Panc1 (cell line): Measurements from ENCODE around the gene DCAKD. TPM values are rescaled to one million over a fixed set of nuclear protein-coding genes. Genes with fewer than 3 reads are reported as not detected.

ENCODE experiments used
- ATAC-seq: fragments of 200-7000 bp; cut with Tn5 transposase; 2 replicates; pipeline ENCODE4 v1.9.1; 2020; ENCODE audit warnings: mild to moderate bottlenecking, moderate library complexity
- BruUV-seq: library from RNA; stranded (reverse); fragments of 400-500 nt; replicated peaks from 2 replicates; lab custom pipeline; 2021; lab: Mats Ljungman, UMichigan
- CTCF ChIA-PET: fragments of 300-600 bp; sonication (Branson Sonifier 250); formaldehyde crosslinking; loops from one replicate; lab custom pipeline; 2022; ENCODE audit warnings: antibody characterized with exemption; lab: Charles Lee
- POLR2A ChIA-PET: fragments of 300-600 bp; sonication (Branson Sonifier 250); formaldehyde crosslinking; loops from one replicate; lab custom pipeline; 2022; ENCODE audit warnings: antibody characterized with exemption; lab: Charles Lee
- DNase-seq: peaks from one replicate; pipeline ENCODE4 v3.0.0-alpha.2; 2010; ENCODE audit warnings: low read depth, low spot score
- H3K27ac ChIP-seq: 2 replicates; pipeline ENCODE4 v1.5.1; 2011; ENCODE audit warnings: mild to moderate bottlenecking, low read length, inconsistent platforms
- H3K27me3 ChIP-seq: fragments of 200-500 bp; sonication (Bioruptor generic); 2 replicates; pipeline ENCODE4 v1.6.0; 2014; ENCODE audit warnings: low read length, inconsistent platforms; ENCODE audit not compliant: control insufficient read depth, insufficient read depth
- H3K36me3 ChIP-seq: fragments of 200-500 bp; sonication (Bioruptor generic); 2 replicates; pipeline ENCODE4 v1.5.1; 2014; ENCODE audit warnings: inconsistent platforms, mild to moderate bottlenecking, low read length, moderate library complexity; ENCODE audit not compliant: control insufficient read depth, insufficient read depth
- H3K4me1 ChIP-seq: 2 replicates; pipeline ENCODE4 v1.5.1; 2011; ENCODE audit warnings: inconsistent platforms, mild to moderate bottlenecking, low read length, moderate library complexity; ENCODE audit not compliant: control insufficient read depth, insufficient read depth
- H3K4me3 ChIP-seq, 2 experiments: 2 replicates each; pipeline ENCODE4 v1.5.1; 2011 to 2012; ENCODE audit warnings: low read depth in 2 of 2, low read length in 2 of 2, mild to moderate bottlenecking in 2 of 2, inconsistent platforms in 1 of 2, moderate library complexity in 1 of 2
- H3K9me3 ChIP-seq: fragments of 200-500 bp; sonication (Bioruptor generic); 2 replicates; pipeline ENCODE4 v1.5.1; 2014; ENCODE audit warnings: low read depth, mild to moderate bottlenecking, inconsistent platforms, low read length, moderate library complexity; ENCODE audit not compliant: control insufficient read depth, insufficient read depth
- POLR2AphosphoS5 ChIP-seq: IDR thresholded peaks from 2 replicates; pipeline ENCODE4 v1.6.1; 2012; ENCODE audit warnings: mild to moderate bottlenecking, low read depth, low read length, moderate library complexity
- REST ChIP-seq, 2 experiments: IDR thresholded peaks; 2 replicates each; pipeline ENCODE4 v1.6.1; 2011 to 2012; ENCODE audit warnings: low read depth in 2 of 2, control low read depth in 1 of 2, low read length in 1 of 2, mild to moderate bottlenecking in 1 of 2, moderate library complexity in 1 of 2; ENCODE audit not compliant: insufficient read depth in 1 of 2
- SIN3A ChIP-seq: IDR thresholded peaks from 2 replicates; pipeline ENCODE4 v1.6.1; 2012; ENCODE audit warnings: low read depth, mild to moderate bottlenecking, low read length, moderate library complexity, borderline replicate concordance; ENCODE audit not compliant: insufficient read depth
- TCF7L2 ChIP-seq: IDR thresholded peaks from 2 replicates; pipeline ENCODE4 v1.6.1; 2011; ENCODE audit warnings: mild to moderate bottlenecking, low read depth, low read length, inconsistent platforms
- in situ Hi-C: cut with HindIII; loops from 2 replicates; pipeline ENCODE4 v1.10.0; 2016; ENCODE audit warnings: low sequenced_read_pairs, low pct_unique_long_range_greater_than_20kb
- intact Hi-C: fragments of 100-400 bp; cut with micrococcal nuclease; formaldehyde crosslinking; loops from one replicate; pipeline ENCODE4 v1.10.0; 2022; ENCODE audit not compliant: unreplicated experiment
- total RNA-seq: library from RNA; stranded (reverse); gene quantifications from one replicate; pipeline ENCODE4 v1.2.1, GENCODE V29; 2021; ENCODE audit not compliant: unreplicated experiment
- TF ChIP-seq, protein P1 (sequence below): fragments of 450-650 bp; IDR thresholded peaks from 2 replicates; pipeline ENCODE4 v1.5.1; 2017; ENCODE audit warnings: mild to moderate bottlenecking

Gene DCAKD
- total RNA-seq, 1 experiment from 2014 or later, result 24.3 TPM

DNA sequence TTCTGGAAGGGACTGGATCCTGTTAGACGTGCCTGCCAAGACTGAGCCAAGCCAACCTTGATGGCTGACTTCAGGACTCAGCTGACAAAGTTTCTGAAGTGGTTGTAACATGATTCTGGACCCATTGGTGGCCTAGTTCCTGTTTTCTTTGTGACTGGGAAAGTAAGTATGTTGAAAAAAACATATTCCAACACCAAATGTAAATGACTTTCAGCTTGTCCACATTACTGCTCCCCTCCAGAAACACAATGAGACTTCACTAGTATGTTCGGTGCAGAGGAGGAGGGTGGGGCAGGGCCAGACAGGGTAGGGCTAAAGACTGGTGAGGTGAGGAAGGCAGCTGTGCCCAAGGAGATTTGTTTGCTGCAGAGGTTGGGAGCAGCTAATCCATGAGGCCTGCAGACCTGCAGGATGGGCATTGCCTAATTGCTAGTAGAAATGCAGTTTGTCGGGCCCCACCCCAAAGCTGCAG lies 36.1 kb upstream of the DCAKD start:
- in situ Hi-C loops, result no loop called here
- no peak for ATAC-seq

GRCh38 chr17:45086865-45087503 lies 35.6 kb upstream of the DCAKD start:
- Histone ChIP-seq H3K36me3 (peaks cover 11% of the 10 kb centered on the region), H3K4me3 (no peak overlapping the region), H3K4me1 (no peaks in the 10 kb centered on the region; the same call in 1 of the 2 replicates), H3K27ac (no peak overlapping the region), H3K9me3 (no peaks in the 10 kb centered on the region), H3K27me3 (no peaks in the 10 kb centered on the region)
- DNase-seq (no peak), ATAC-seq (no peak)
- intact Hi-C loops (no loop called here), in situ Hi-C loops (no loop called here)
- ChIA-PET CTCF (no interaction called here), POLR2A (no interaction called here)
- no TSS peak for BruUV-seq
- TF ChIP-seq POLR2AphosphoS5, result no peak
- no peak for TF ChIP-seq SIN3A
- TF ChIP-seq TCF7L2, result no peak
- TF ChIP-seq REST (IDR thresholded peaks at IDR 0.05; ENCODE audit: insufficient read depth in 1 of 2, low read depth in 2 of 2, low read length in 1 of 2), result no peak
- TF ChIP-seq, protein P1, sequence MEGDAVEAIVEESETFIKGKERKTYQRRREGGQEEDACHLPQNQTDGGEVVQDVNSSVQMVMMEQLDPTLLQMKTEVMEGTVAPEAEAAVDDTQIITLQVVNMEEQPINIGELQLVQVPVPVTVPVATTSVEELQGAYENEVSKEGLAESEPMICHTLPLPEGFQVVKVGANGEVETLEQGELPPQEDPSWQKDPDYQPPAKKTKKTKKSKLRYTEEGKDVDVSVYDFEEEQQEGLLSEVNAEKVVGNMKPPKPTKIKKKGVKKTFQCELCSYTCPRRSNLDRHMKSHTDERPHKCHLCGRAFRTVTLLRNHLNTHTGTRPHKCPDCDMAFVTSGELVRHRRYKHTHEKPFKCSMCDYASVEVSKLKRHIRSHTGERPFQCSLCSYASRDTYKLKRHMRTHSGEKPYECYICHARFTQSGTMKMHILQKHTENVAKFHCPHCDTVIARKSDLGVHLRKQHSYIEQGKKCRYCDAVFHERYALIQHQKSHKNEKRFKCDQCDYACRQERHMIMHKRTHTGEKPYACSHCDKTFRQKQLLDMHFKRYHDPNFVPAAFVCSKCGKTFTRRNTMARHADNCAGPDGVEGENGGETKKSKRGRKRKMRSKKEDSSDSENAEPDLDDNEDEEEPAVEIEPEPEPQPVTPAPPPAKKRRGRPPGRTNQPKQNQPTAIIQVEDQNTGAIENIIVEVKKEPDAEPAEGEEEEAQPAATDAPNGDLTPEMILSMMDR, result no peak

More for the DNA sequence above, 36.1 kb upstream of the DCAKD start:
- intact Hi-C loops, result no loop called here
- TF ChIP-seq REST (IDR thresholded peaks at IDR 0.05; ENCODE audit: insufficient read depth in 1 of 2, low read depth in 2 of 2, low read length in 1 of 2) (no peak), TCF7L2 (no peak), POLR2AphosphoS5 (no peak), SIN3A (no peak)
- TF ChIP-seq, protein P1, result no peak
- no peak overlapping the region for H3K4me3 ChIP-seq
- no peak overlapping the region for H3K27ac ChIP-seq
- no peaks in the 10 kb centered on the region for H3K27me3 ChIP-seq
- ChIA-PET CTCF (no interaction called here), POLR2A (no interaction called here)
- no peaks in the 10 kb centered on the region for H3K9me3 ChIP-seq
- peaks cover 7% of the 10 kb centered on the region for H3K36me3 ChIP-seq
- BruUV-seq, result no TSS peak
- DNase-seq, result no peak
- H3K4me1 ChIP-seq, result peaks cover under 1% of the 10 kb centered on the region
